HG02623 (cell line): ENCODE measurements around the gene TNS1.

ENCODE experiments used
- ATAC-seq: cut with Tn5 transposase; IDR thresholded peaks from one replicate; pipeline ENCODE4 v1.9.1; 2021; ENCODE audit warnings: moderate library complexity; ENCODE audit not compliant: unreplicated experiment

The TNS1 gene

GRCh38 chr2:217916504-217917254, 86.1 kb downstream of the TNS1 start:
- ATAC-seq: no peak

GRCh38 chr2:217915706-217916105, 87.1 kb downstream of the TNS1 start:
- no peak for ATAC-seq

GRCh38 chr2:217914878-217915277, 87.9 kb downstream of the TNS1 start:
- no peak for ATAC-seq

- ATAC-seq: no peak
These were observed 88.7 kb downstream of the TNS1 start for GRCh38 chr2:217914078-217914477.

- no peak for ATAC-seq
These were observed 89.4 kb downstream of the TNS1 start for GRCh38 chr2:217913436-217913835.

- no peak for ATAC-seq
These were observed 90.4 kb downstream of the TNS1 start for GRCh38 chr2:217912098-217913024.

GRCh38 chr2:217911283-217912097, 91.3 kb downstream of the TNS1 start:
- ATAC-seq: no peak

- ATAC-seq: no peak
These were observed 92.0 kb downstream of the TNS1 start for GRCh38 chr2:217910875-217911212.

- ATAC-seq: no peak
These were observed 93.5 kb downstream of the TNS1 start for GRCh38 chr2:217909156-217909820.

- no peak for ATAC-seq
These were observed 94.3 kb downstream of the TNS1 start for GRCh38 chr2:217908544-217908943.

- no peak for ATAC-seq
These were observed 95.5 kb downstream of the TNS1 start for GRCh38 chr2:217907266-217907665.

- no peak for ATAC-seq
These were observed 96.0 kb downstream of the TNS1 start for GRCh38 chr2:217906798-217907197.

- ATAC-seq: no peak
These were observed 96.9 kb downstream of the TNS1 start for GRCh38 chr2:217905896-217906295.

GRCh38 chr2:217905395-217905794, 97.4 kb downstream of the TNS1 start:
- ATAC-seq: no peak

- no peak for ATAC-seq
These were observed 98.2 kb downstream of the TNS1 start for GRCh38 chr2:217904614-217904965.

GRCh38 chr2:217903859-217904613, 98.8 kb downstream of the TNS1 start:
- ATAC-seq: no peak

- ATAC-seq: no peak
These were observed 99.5 kb downstream of the TNS1 start for GRCh38 chr2:217903142-217903858.

GRCh38 chr2:217902379-217903141, 100.2 kb downstream of the TNS1 start:
- ATAC-seq: no peak
